SK-N-SH (cell line): ENCODE results near the gene INPP5J.

Experiments
- CTCF ChIP-seq: fragments of 200-600 bp; sonication (generic); IDR thresholded peaks from 2 replicates; pipeline ENCODE4 v1.6.1; 2017; ENCODE audit warnings: antibody characterized with exemption, mild to moderate bottlenecking, moderate library complexity
- RAD21 ChIP-seq: IDR thresholded peaks from 2 replicates; pipeline ENCODE4 v1.6.1; 2012; ENCODE audit warnings: mild to moderate bottlenecking, low read length
- RFX5 ChIP-seq: IDR thresholded peaks from 2 replicates; pipeline ENCODE4 v1.6.1; 2012; ENCODE audit warnings: mild to moderate bottlenecking, improper control_type of control experiment, low read length

- TF ChIP-seq RAD21 (no peak), CTCF (no peak), RFX5 (no peak)
Observed at GRCh38 chr22:31141551-31141950, 18.8 kb downstream of the INPP5J start.
